Activated CD4-positive, CD25-positive, alpha-beta regulatory T cell (primary cell): Measurements from ENCODE around the gene DIPK1C.

Experiments
- DNase-seq, 4 experiments: peaks; one replicate each; lab custom pipeline; 2025; lab: John Stamatoyannopoulos, UW

Gene DIPK1C

DNA sequence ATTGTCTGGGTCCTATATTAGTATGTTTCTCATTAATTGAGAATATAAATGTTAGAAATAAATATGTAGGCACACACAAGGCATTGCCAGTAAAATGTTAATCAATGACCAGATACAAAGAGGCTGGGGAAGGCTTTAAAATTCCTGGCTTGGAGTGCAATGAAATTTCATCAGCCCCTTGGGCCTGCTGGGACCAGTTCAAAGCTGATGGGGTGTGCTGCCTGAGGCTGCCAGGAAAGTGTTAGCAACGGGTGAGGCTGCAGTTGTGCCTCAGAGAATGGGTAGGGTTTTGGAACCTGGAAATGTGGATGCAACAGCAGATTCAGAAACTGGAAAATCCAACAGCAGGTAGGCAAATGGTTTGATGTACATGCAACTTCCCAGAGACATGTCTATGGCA is 68.9 kb downstream of the DIPK1C start:
- no peak for DNase-seq

DNA sequence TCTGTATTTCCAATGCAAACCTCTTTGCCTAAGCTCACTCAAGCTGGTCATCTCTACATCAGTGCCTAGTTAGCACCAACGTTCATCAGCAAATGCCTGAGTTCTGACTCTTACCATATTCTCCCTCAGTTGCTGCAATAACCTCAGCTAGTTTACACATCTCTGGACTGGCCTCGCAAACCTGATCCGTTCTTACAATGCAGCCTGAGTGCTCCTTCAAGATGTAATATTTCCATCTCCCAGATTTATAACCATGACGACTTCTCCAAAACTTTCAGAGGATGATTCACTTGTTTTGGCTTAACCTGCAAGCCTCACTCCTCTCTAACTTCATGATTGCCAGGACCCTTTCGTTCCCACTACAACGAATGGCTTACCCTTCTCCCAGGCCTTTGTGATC is 69.7 kb downstream of the DIPK1C start:
- no peak for DNase-seq
